ENCODE measurements around the gene LRRC8E. TPM values are rescaled to one million over a fixed set of nuclear protein-coding genes. Genes with fewer than 3 reads are reported as not detected.

Gene LRRC8E
- total RNA-seq, 1 donor from 2014 or later, result under 0.01 TPM

GRCh38 chr19:7883796-7884570 is 4.3 kb upstream of the LRRC8E start:
- no peak for DNase-seq (ENCODE audit: low read depth in 2 of 2)

DNA sequence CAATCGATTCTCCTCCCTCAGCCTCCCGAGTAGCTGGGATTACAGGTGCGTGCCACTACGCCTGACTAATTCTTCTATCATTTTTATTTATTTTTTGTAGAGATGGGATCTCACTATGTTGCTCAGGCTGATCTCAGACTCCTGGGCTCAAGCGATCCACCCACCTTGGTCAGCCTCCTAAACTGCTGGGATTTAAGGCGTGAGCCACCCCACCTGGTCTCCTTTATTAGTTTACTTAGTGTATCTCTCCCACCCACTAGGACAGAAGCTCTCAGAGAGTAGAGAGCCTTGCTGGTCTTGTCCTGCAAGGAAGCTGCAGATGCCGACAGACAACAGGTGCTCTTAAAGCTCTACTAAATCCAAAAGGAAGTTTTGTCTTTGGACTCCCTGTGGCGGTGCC is 2.5 kb upstream of the LRRC8E start:
- no peak for DNase-seq (ENCODE audit: low read depth in 2 of 2)

- DNase-seq (ENCODE audit: low read depth in 2 of 2), result no peak
These were observed 734 bp upstream of the LRRC8E start for GRCh38 chr19:7887408-7888144.

DNA sequence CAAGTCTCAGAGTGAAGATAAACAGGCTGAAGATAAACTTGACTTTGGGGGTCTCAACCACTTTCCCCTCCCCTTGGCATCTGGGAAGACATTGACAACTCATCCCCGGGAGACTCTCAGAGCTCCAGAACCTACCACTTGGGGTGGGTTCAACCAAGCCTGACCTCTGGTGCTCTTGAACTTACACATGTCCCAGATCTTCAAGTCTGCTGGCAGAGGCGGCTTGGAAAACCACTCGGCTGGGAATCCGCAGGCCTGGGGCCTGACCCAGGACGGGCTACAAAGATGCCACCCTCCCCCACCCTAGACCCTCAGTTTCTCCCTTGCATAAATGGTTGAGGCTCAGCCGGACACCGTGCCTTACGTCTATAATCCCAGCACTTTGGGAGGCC is 512 bp downstream of the LRRC8E start:
- no peak for DNase-seq (ENCODE audit: low read depth in 2 of 2)

GRCh38 chr19:7893362-7894101 is 5.2 kb downstream of the LRRC8E start:
- DNase-seq (ENCODE audit: low read depth in 2 of 2), result peak in 1 of 2 donors; percentile 45

GRCh38 chr19:7894612-7895309 is 6.5 kb downstream of the LRRC8E start:
- DNase-seq (ENCODE audit: low read depth in 2 of 2), result no peak

- no peak for DNase-seq (ENCODE audit: low read depth in 2 of 2)
These were observed 7.3 kb downstream of the LRRC8E start for GRCh38 chr19:7895565-7895964.

DNA sequence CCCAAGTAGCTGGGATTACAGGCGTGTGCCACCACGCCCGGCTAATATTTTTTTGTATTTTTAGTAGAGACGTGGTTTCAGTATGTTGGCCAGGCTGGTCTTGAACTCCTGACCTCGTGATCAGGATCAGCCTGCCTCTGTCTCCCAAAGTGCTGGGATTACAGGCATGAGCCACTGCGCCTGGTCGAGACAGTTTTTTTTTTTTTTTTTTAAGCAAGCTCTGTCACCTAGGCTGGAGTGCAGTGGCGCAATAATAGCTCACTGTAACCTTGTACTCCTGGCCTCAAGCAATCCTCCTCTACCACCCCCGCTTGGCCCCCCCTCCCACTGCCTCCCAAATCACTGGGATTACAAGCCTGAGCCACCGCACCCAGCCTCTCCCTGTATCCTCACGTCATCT is 9.0 kb downstream of the LRRC8E start:
- DNase-seq (ENCODE audit: low read depth in 2 of 2), result no peak

DNA sequence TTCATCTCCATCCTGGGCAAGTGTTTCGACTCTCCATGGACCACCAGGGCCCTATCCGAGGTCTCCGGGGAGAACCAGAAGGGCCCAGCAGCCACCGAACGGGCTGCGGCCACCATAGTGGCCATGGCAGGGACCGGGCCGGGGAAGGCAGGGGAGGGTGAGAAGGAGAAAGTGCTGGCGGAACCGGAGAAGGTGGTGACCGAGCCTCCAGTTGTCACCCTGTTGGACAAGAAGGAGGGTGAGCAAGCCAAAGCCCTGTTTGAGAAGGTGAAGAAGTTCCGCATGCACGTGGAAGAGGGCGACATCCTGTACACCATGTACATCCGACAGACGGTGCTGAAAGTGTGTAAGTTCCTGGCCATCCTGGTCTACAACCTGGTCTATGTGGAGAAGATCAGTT is 10.7 kb downstream of the LRRC8E start:
- DNase-seq (ENCODE audit: low read depth in 2 of 2), result no peak

GRCh38 chr19:7899751-7900378 is 11.6 kb downstream of the LRRC8E start:
- no peak for DNase-seq (ENCODE audit: low read depth in 2 of 2)

GRCh38 chr19:7900401-7900870 is 12.1 kb downstream of the LRRC8E start:
- no peak for DNase-seq (ENCODE audit: low read depth in 2 of 2)

- DNase-seq (ENCODE audit: low read depth in 2 of 2), result no peak
These were observed 12.6 kb downstream of the LRRC8E start for GRCh38 chr19:7900931-7901330.

DNA sequence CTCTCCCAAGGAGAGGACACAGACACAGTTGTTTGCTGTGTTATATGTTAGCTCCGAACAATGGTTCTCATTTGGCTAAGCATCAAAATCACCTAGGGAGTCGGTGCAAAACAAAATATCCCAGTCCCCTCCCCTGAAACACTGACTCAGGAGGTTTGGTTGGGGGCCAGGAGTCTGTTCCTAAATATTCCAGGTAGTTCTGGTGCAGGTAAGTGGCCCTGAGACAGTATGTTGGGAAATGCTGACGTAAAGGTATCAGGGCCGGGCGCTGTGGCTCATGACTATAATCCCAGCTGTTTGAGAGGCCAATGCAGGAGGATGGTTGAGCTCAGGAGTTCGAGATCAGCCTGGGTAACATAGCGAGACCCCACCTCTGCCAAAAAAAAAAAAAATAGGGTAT is 13.0 kb downstream of the LRRC8E start:
- DNase-seq (ENCODE audit: low read depth in 2 of 2), result no peak

- DNase-seq (ENCODE audit: low read depth in 2 of 2), result no peak
These were observed 14.5 kb downstream of the LRRC8E start for GRCh38 chr19:7902796-7903243.

GRCh38 chr19:7903244-7904073 is 15.1 kb downstream of the LRRC8E start, which contains the start of gene MAP2K7:
Gene MAP2K7 (plus strand): TSS chr19:7903877. CDS start chr19:7903945, 68 bp downstream.
- DNase-seq (ENCODE audit: low read depth in 2 of 2), result peak; percentile 99 to 100

DNA sequence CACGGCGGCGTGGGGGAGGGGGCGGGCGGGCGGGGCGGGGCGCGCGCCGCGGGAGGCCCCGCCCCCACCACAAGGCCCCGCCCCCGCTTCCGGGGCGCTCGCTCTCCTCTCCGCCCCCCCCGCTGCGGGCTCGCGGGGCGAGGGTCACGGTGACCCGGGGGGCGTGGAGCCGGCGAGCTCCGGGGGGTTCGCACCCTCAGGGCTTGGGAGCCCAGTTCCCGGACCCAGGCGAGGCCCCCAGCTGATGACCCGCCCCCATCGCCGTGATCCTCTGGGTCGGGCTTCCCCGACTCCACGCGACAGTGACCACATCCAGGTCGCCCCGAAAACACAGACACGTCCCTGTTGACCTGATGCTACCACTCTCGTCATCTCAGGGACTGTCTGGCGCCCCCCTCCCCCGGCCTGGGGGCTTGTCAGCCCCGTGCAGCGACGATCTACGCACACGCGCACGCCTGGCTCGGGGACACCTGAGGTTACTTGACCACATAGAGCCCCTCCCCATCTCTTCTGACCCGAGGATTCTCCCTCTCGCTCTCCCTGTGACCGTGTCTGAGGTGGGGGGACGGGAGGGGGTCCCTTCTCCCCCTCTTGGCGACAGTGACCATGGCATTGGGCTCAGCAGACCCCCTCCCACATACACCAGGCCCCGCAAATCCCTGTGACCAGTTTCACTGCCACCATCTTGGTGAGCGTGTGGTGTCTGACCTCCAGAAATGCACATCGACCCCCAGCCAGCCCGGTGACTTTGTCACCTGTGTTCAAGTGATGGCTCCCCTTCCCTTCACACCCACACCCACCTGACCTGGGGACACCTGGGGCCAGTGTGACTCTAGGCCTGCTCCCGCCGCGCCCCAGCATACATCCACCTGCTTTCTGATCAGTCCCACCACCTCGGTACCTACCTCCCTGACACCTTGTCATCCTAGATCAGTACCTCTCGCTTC is 16.0 kb downstream of the LRRC8E start:
- DNase-seq (ENCODE audit: low read depth in 2 of 2), result peak; percentile 28 to 42

DNA sequence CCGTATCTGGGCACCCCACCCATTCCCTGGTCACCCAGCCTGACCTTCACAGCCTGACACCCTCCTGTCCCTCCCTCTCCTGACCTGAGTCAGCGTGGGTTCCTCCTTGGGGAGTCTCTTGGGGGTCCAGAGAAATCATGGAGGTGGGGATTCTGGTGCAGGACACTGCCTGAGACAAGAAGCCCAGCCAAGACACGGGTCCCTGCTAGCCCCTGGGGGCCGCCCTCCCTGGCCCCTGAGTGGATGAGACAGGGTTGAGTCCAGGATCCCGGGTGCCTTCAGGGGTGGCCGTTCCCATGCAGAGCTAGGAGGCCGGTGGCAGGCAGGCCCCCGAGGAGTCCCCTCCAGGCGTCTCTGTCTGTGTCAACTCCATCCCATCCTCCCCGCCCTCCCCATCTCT is 17.0 kb downstream of the LRRC8E start:
- DNase-seq (ENCODE audit: low read depth in 2 of 2), result no peak

GRCh38 chr19:7905859-7906258 is 17.5 kb downstream of the LRRC8E start:
- DNase-seq (ENCODE audit: low read depth in 2 of 2), result no peak

GRCh38 chr19:7907122-7907521 is 18.8 kb downstream of the LRRC8E start:
- no peak for DNase-seq (ENCODE audit: low read depth in 2 of 2)

Measured in lung microvascular endothelial cell (primary cell).